Muscle layer of colon (tissue), 2 donors: ENCODE measurements around the gene ARFIP1.
"Not testable (repeated sequence)": the region's sequence is repeated elsewhere in the genome, so short reads cannot be mapped to it uniquely, and the experiment has no call there.

Source experiments
- H3K27ac ChIP-seq: one replicate; pipeline ENCODE4 v1.7.0; 2013; ENCODE audit warnings: low read depth, mild to moderate bottlenecking, low read length, moderate library complexity
- H3K27me3 ChIP-seq, 2 donors: one replicate each; pipeline ENCODE4 v1.7.0; 2013; ENCODE audit warnings: low read length in 2 of 2, mild to moderate bottlenecking in 2 of 2; ENCODE audit not compliant: insufficient read depth in 2 of 2, control insufficient read depth in 1 of 2
- H3K36me3 ChIP-seq: one replicate; pipeline ENCODE4 v1.7.0; 2013; ENCODE audit warnings: mild to moderate bottlenecking, low read length; ENCODE audit not compliant: insufficient read depth
- H3K4me1 ChIP-seq: one replicate; pipeline ENCODE4 v1.7.0; 2013; ENCODE audit warnings: mild to moderate bottlenecking, low read length; ENCODE audit not compliant: insufficient read depth
- H3K4me3 ChIP-seq, 2 donors: one replicate each; pipeline ENCODE4 v1.7.0; 2013; ENCODE audit warnings: low read length in 2 of 2, low read depth in 1 of 2, mild to moderate bottlenecking in 1 of 2, moderate library complexity in 1 of 2
- H3K9ac ChIP-seq: one replicate; pipeline ENCODE4 v1.7.0; 2013; ENCODE audit warnings: low read length
- H3K9me3 ChIP-seq: one replicate; pipeline ENCODE4 v1.7.0; 2013; ENCODE audit warnings: mild to moderate bottlenecking, low read length
- donor health status: abdominal sarcoma.
- donor health status: Adenocarcinoma of cecum.

Gene ARFIP1

GRCh38 chr4:152820073-152820472 is 40.3 kb downstream of the ARFIP1 start:
- no peak overlapping the region for H3K27ac ChIP-seq
- no peak overlapping the region for H3K4me3 ChIP-seq
- peaks cover 8% of the 10 kb centered on the region for H3K36me3 ChIP-seq
- no peaks in the 10 kb centered on the region for H3K4me1 ChIP-seq
- H3K9me3 ChIP-seq: no peaks in the 10 kb centered on the region
- H3K27me3 ChIP-seq: no peaks in the 10 kb centered on the region
- H3K9ac ChIP-seq: no peak overlapping the region

- no peak overlapping the region for H3K27ac ChIP-seq
- H3K4me1 ChIP-seq: no peaks in the 10 kb centered on the region
- H3K4me3 ChIP-seq: no peak overlapping the region
These were observed 42.6 kb downstream of the ARFIP1 start for GRCh38 chr4:152822323-152822722.

GRCh38 chr4:152824561-152824960 is 44.8 kb downstream of the ARFIP1 start:
- Histone ChIP-seq H3K4me1 (no peaks in the 10 kb centered on the region), H3K36me3 (peaks cover 4% of the 10 kb centered on the region), H3K27ac (no peak overlapping the region), H3K9me3 (no peaks in the 10 kb centered on the region), H3K27me3 (no peaks in the 10 kb centered on the region), H3K4me3 (no peak overlapping the region), H3K9ac (no peak overlapping the region)

More at GRCh38 chr4:152822323-152822722, 42.6 kb downstream of the ARFIP1 start:
- no peak overlapping the region for H3K9ac ChIP-seq
- no peaks in the 10 kb centered on the region for H3K27me3 ChIP-seq
- peaks cover 8% of the 10 kb centered on the region for H3K36me3 ChIP-seq
- H3K9me3 ChIP-seq: no peaks in the 10 kb centered on the region

- Histone ChIP-seq H3K36me3 (no peaks in the 10 kb centered on the region), H3K9ac (no peak overlapping the region), H3K4me1 (no peaks in the 10 kb centered on the region), H3K9me3 (no peaks in the 10 kb centered on the region), H3K4me3 (no peak overlapping the region), H3K27me3 (no peaks in the 10 kb centered on the region), H3K27ac (no peak overlapping the region)
These were observed 45.6 kb downstream of the ARFIP1 start for GRCh38 chr4:152825336-152825735.

- no peak overlapping the region for H3K9ac ChIP-seq
- no peaks in the 10 kb centered on the region for H3K27me3 ChIP-seq
- no peak overlapping the region for H3K4me3 ChIP-seq
- H3K4me1 ChIP-seq: no peaks in the 10 kb centered on the region
- no peaks in the 10 kb centered on the region for H3K9me3 ChIP-seq
- H3K36me3 ChIP-seq: no peaks in the 10 kb centered on the region
- no peak overlapping the region for H3K27ac ChIP-seq
These were observed 48.4 kb downstream of the ARFIP1 start for GRCh38 chr4:152828122-152828521.

- no peak overlapping the region for H3K27ac ChIP-seq
- H3K4me3 ChIP-seq: no peak overlapping the region
- H3K36me3 ChIP-seq: no peaks in the 10 kb centered on the region
- H3K27me3 ChIP-seq: no peaks in the 10 kb centered on the region
- no peaks in the 10 kb centered on the region for H3K9me3 ChIP-seq
- no peak overlapping the region for H3K9ac ChIP-seq
- no peaks in the 10 kb centered on the region for H3K4me1 ChIP-seq
These were observed 51.7 kb downstream of the ARFIP1 start for GRCh38 chr4:152831416-152831815.

GRCh38 chr4:152836936-152837335 is 57.2 kb downstream of the ARFIP1 start:
- Histone ChIP-seq H3K4me3 (no peak overlapping the region), H3K27ac (no peak overlapping the region), H3K4me1 (no peaks in the 10 kb centered on the region), H3K36me3 (no peaks in the 10 kb centered on the region), H3K27me3 (no peaks in the 10 kb centered on the region), H3K9me3 (no peaks in the 10 kb centered on the region), H3K9ac (no peak overlapping the region)

- H3K4me1 ChIP-seq, H3K4me3 ChIP-seq, H3K27me3 ChIP-seq, H3K36me3 ChIP-seq, H3K27ac ChIP-seq, H3K9me3 ChIP-seq, H3K9ac ChIP-seq: not testable (repeated sequence)
These were observed 60.0 kb downstream of the ARFIP1 start for GRCh38 chr4:152839729-152840128.

GRCh38 chr4:152843481-152844090 is 63.8 kb downstream of the ARFIP1 start:
- Histone ChIP-seq H3K4me3 (no peak overlapping the region), H3K9ac (no peak overlapping the region), H3K4me1 (no peaks in the 10 kb centered on the region), H3K27me3 (no peaks in the 10 kb centered on the region), H3K27ac (no peak overlapping the region), H3K9me3 (no peaks in the 10 kb centered on the region), H3K36me3 (no peaks in the 10 kb centered on the region)

- Histone ChIP-seq H3K4me1 (no peaks in the 10 kb centered on the region), H3K4me3 (no peak overlapping the region), H3K36me3 (no peaks in the 10 kb centered on the region), H3K27me3 (no peaks in the 10 kb centered on the region), H3K9ac (no peak overlapping the region), H3K9me3 (no peaks in the 10 kb centered on the region), H3K27ac (no peak overlapping the region)
These were observed 67.6 kb downstream of the ARFIP1 start for GRCh38 chr4:152847376-152847775.

GRCh38 chr4:152848508-152848907 is 68.8 kb downstream of the ARFIP1 start:
- H3K27me3 ChIP-seq: no peaks in the 10 kb centered on the region
- H3K9me3 ChIP-seq: no peaks in the 10 kb centered on the region
- no peak overlapping the region for H3K27ac ChIP-seq
- no peak overlapping the region for H3K4me3 ChIP-seq
- no peak overlapping the region for H3K9ac ChIP-seq
- H3K36me3 ChIP-seq: no peaks in the 10 kb centered on the region
- no peaks in the 10 kb centered on the region for H3K4me1 ChIP-seq

- Histone ChIP-seq H3K27me3 (no peaks in the 10 kb centered on the region), H3K4me3 (no peak overlapping the region), H3K27ac (no peak overlapping the region), H3K36me3 (no peaks in the 10 kb centered on the region), H3K4me1 (no peaks in the 10 kb centered on the region), H3K9me3 (no peaks in the 10 kb centered on the region), H3K9ac (no peak overlapping the region)
These were observed 69.6 kb downstream of the ARFIP1 start for GRCh38 chr4:152849350-152849749.
